KMS-11 (cell line): Measurements from ENCODE around the gene PNPO.

ENCODE experiments used
- H2AFZ ChIP-seq: fragments of 200-600 bp; sonication (generic); 2 replicates; pipeline ENCODE4 v1.6.1; 2016; ENCODE audit warnings: antibody characterized with exemption, mixed run types, low read depth
- H3K27ac ChIP-seq: fragments of 200-600 bp; sonication (generic); 2 replicates; pipeline ENCODE4 v1.6.1; 2016; ENCODE audit warnings: mild to moderate bottlenecking, mixed run types
- H3K27me3 ChIP-seq: fragments of 200-600 bp; sonication (generic); 2 replicates; pipeline ENCODE4 v1.6.1; 2017; ENCODE audit warnings: mild to moderate bottlenecking, low read depth, mixed run types, moderate library complexity; ENCODE audit not compliant: insufficient read depth
- H3K36me3 ChIP-seq: fragments of 200-600 bp; sonication (generic); 2 replicates; pipeline ENCODE4 v1.6.1; 2017; ENCODE audit warnings: mild to moderate bottlenecking, mixed run types; ENCODE audit not compliant: insufficient read depth
- H3K4me1 ChIP-seq: fragments of 200-600 bp; sonication (generic); 2 replicates; pipeline ENCODE4 v1.6.1; 2016; ENCODE audit warnings: mild to moderate bottlenecking, low read depth, mixed run types; ENCODE audit not compliant: poor library complexity, severe bottlenecking
- H3K4me2 ChIP-seq: fragments of 200-600 bp; sonication (generic); 2 replicates; pipeline ENCODE4 v1.7.0; 2016; ENCODE audit warnings: mild to moderate bottlenecking, mixed run types
- H3K4me3 ChIP-seq: fragments of 200-600 bp; sonication (generic); IDR thresholded peaks from 2 replicates; pipeline ENCODE4 v1.6.1; 2017; ENCODE audit warnings: low read depth, low read length, mixed read lengths; ENCODE audit not compliant: insufficient read depth
- H3K79me2 ChIP-seq: fragments of 200-600 bp; sonication (generic); 2 replicates; pipeline ENCODE4 v1.6.1; 2016; ENCODE audit warnings: low read depth, mixed run types; ENCODE audit not compliant: insufficient read depth
- H3K9ac ChIP-seq: fragments of 200-600 bp; sonication (generic); 2 replicates; pipeline ENCODE4 v1.6.1; 2016; ENCODE audit warnings: mild to moderate bottlenecking, mixed run types
- H4K20me1 ChIP-seq: fragments of 200-600 bp; sonication (generic); 2 replicates; pipeline ENCODE4 v1.6.1; 2016; ENCODE audit warnings: mild to moderate bottlenecking, mixed run types; ENCODE audit not compliant: insufficient read depth
- TF ChIP-seq, protein P1 (sequence below): fragments of 200-600 bp; sonication (generic); conservative IDR thresholded peaks from 2 replicates; pipeline ENCODE4 v1.6.1; 2017; ENCODE audit warnings: low read depth, mild to moderate bottlenecking, antibody characterized with exemption, low read length, moderate library complexity, mixed read lengths

PNPO gene

DNA sequence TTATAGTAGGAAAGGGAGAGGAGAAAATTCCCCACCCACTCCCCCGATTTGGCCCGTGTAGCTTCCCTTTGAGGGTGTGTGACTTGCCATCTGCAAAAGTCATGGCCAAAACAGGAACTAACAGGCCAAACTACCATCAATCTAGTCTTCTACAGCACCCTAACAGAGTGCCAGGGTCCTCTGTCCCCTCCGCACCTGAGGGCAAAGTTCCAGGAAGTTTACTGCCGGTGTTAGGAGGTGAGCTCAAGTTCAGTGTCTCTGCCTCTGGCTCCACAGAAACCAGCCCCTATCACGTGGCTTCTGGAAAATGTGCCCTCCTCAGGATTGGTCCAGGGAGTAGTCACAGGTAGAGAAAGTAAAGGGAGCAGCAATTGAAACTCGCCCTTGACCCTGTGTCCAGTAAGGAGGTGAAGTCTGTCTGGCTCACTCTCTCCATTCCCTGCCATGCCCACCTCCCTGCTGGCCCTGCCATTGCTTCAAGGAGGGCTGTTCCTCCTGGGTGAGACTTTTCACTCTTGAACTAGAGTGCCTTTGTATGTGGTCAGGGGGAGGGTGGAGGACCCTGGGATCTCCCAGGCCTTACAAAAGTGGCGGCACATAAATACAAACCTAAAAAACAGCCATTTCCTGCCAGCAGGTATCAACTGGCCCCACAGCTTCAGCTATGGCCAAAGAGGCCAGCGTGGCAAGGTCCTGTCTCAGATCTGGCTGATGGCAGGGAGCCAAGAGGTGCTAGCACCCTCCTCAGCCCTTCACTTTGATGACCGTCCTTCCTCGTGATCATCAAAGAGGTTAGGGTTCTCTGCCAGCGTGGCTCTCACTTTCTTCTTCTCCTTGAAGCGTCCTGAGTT, 11.0 kb downstream of the PNPO start:
- Histone ChIP-seq H3K27me3 (no peaks in the 10 kb centered on the region), H3K4me3 (no peak overlapping the region), H3K27ac (no peak overlapping the region), H3K36me3 (no peaks in the 10 kb centered on the region), H2AFZ (no peak overlapping the region), H3K79me2 (no peaks in the 10 kb centered on the region), H3K4me1 (peaks cover 21% of the 10 kb centered on the region), H3K4me2 (no peak overlapping the region), H3K9ac (no peak overlapping the region), H4K20me1 (no peaks in the 10 kb centered on the region)
- TF ChIP-seq, protein P1, sequence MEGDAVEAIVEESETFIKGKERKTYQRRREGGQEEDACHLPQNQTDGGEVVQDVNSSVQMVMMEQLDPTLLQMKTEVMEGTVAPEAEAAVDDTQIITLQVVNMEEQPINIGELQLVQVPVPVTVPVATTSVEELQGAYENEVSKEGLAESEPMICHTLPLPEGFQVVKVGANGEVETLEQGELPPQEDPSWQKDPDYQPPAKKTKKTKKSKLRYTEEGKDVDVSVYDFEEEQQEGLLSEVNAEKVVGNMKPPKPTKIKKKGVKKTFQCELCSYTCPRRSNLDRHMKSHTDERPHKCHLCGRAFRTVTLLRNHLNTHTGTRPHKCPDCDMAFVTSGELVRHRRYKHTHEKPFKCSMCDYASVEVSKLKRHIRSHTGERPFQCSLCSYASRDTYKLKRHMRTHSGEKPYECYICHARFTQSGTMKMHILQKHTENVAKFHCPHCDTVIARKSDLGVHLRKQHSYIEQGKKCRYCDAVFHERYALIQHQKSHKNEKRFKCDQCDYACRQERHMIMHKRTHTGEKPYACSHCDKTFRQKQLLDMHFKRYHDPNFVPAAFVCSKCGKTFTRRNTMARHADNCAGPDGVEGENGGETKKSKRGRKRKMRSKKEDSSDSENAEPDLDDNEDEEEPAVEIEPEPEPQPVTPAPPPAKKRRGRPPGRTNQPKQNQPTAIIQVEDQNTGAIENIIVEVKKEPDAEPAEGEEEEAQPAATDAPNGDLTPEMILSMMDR, result no peak

DNA sequence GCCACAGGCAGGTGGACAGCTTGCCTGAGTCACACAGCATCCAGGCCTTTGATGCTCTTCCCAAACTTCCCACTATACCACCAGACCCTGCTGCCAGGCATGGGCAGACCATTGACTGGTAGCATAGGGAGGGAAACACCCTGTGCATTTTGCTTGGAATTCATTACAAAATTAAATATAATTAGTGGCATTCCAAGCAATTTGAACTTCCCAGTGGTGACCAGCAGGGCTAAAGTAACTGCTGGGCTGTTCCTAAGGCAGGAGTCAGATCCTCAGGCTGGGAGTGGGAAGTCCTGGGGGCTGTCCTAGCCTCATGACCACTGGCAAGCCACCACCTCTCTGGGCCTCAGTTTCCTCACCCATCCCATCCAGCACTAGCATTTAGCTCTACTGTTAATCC, 12.5 kb downstream of the PNPO start:
- no peaks in the 10 kb centered on the region for H3K27me3 ChIP-seq
- peaks cover 17% of the 10 kb centered on the region for H3K4me1 ChIP-seq
- no peaks in the 10 kb centered on the region for H4K20me1 ChIP-seq
- TF ChIP-seq, protein P1, result no peak
- H3K27ac ChIP-seq, result no peak overlapping the region
- H3K36me3 ChIP-seq, result no peaks in the 10 kb centered on the region
- H2AFZ ChIP-seq, result no peak overlapping the region
- no peak overlapping the region for H3K9ac ChIP-seq
- H3K4me2 ChIP-seq, result no peak overlapping the region
- H3K4me3 ChIP-seq, result no peak overlapping the region
- no peaks in the 10 kb centered on the region for H3K79me2 ChIP-seq

- Histone ChIP-seq H2AFZ (no peak overlapping the region), H3K27me3 (no peaks in the 10 kb centered on the region), H3K36me3 (no peaks in the 10 kb centered on the region), H3K4me3 (no peak overlapping the region), H3K27ac (no peak overlapping the region), H3K4me2 (no peak overlapping the region), H3K9ac (no peak overlapping the region), H4K20me1 (no peaks in the 10 kb centered on the region), H3K79me2 (no peaks in the 10 kb centered on the region), H3K4me1 (peaks cover 5% of the 10 kb centered on the region)
- TF ChIP-seq, protein P1, result no peak
Measured at GRCh38 chr17:47955497-47956461, 14.4 kb downstream of the PNPO start.

- Histone ChIP-seq H3K27ac (no peak overlapping the region), H3K36me3 (no peaks in the 10 kb centered on the region), H3K4me1 (peaks cover 5% of the 10 kb centered on the region), H3K9ac (no peak overlapping the region), H3K4me2 (no peak overlapping the region), H3K27me3 (no peaks in the 10 kb centered on the region), H4K20me1 (no peaks in the 10 kb centered on the region), H3K79me2 (no peaks in the 10 kb centered on the region), H2AFZ (no peak overlapping the region), H3K4me3 (no peak overlapping the region)
- TF ChIP-seq, protein P1, result no peak
Measured at GRCh38 chr17:47956791-47957590, 15.6 kb downstream of the PNPO start.
